K562 (cell line): ENCODE measurements around the gene SAMD4A.
A peak's percentile ranks its signal among the peaks of the same experiment; 100 is the strongest.

Source experiments
- ATF1 ChIP-seq, 2 experiments: fragments of 450-650 bp in 1 of 2; IDR thresholded peaks; 2 replicates each; pipeline ENCODE4 v1.6.1; 2016; ENCODE audit warnings: missing compliant biosample characterization in 1 of 2, missing genetic modification characterization in 1 of 2
- FOXK2 ChIP-seq, 2 experiments: fragments of 450-650 bp; IDR thresholded peaks in 1 of 2; conservative IDR thresholded peaks in 1 of 2; 2 replicates each; pipeline ENCODE4 v1.6.1; 2016; ENCODE audit warnings: low read depth in 2 of 2, mild to moderate bottlenecking in 1 of 2
- NBN ChIP-seq: fragments of 450-650 bp; IDR thresholded peaks from 2 replicates; pipeline ENCODE4 v1.6.1; 2016; ENCODE audit warnings: low read depth, mild to moderate bottlenecking
- POLR2A ChIP-seq: fragments of 450-650 bp; conservative IDR thresholded peaks from 2 replicates; pipeline ENCODE4 v1.6.1; 2016
- POLR2AphosphoS5 ChIP-seq: IDR thresholded peaks from 2 replicates; pipeline ENCODE4 v1.6.1; 2011; ENCODE audit warnings: mild to moderate bottlenecking, low read depth, low read length, moderate library complexity; ENCODE audit not compliant: control insufficient read depth, insufficient read depth
- SIN3B ChIP-seq: fragments of 450-650 bp; IDR thresholded peaks from 2 replicates; pipeline ENCODE4 v1.6.1; 2017; ENCODE audit warnings: low read depth, mild to moderate bottlenecking, moderate library complexity
- SMARCB1 ChIP-seq: IDR thresholded peaks from 2 replicates; pipeline ENCODE4 v1.6.1; 2011; ENCODE audit warnings: improper control_type of control experiment, low read depth; ENCODE audit not compliant: insufficient read length
- ZNF263 ChIP-seq: sonication (generic); formaldehyde crosslinking; IDR thresholded peaks from 2 replicates; pipeline ENCODE4 v1.8.0; 2022; ENCODE audit warnings: mild to moderate bottlenecking, missing genetic modification reagents, borderline replicate concordance
- TF ChIP-seq, protein P1 (sequence below), 3 experiments: IDR thresholded peaks in 2 of 3; conservative IDR thresholded peaks in 1 of 3; 2 replicates each; pipeline ENCODE4 v1.5.1; 2011 to 2012; ENCODE audit warnings: low read length in 3 of 3, mild to moderate bottlenecking in 3 of 3, control low read depth in 2 of 3, improper control_type of control experiment in 1 of 3, inconsistent platforms in 1 of 3, low read depth in 1 of 3, mixed read lengths in 1 of 3, moderate library complexity in 1 of 3; ENCODE audit not compliant: insufficient read depth in 2 of 3
- TF ChIP-seq, protein P2 (sequence below): fragments of 250-450 bp; sonication (Bioruptor Pico); IDR thresholded peaks from 2 replicates; pipeline ENCODE4 v1.5.0; 2021; ENCODE audit warnings: mild to moderate bottlenecking, borderline replicate concordance

DNA sequence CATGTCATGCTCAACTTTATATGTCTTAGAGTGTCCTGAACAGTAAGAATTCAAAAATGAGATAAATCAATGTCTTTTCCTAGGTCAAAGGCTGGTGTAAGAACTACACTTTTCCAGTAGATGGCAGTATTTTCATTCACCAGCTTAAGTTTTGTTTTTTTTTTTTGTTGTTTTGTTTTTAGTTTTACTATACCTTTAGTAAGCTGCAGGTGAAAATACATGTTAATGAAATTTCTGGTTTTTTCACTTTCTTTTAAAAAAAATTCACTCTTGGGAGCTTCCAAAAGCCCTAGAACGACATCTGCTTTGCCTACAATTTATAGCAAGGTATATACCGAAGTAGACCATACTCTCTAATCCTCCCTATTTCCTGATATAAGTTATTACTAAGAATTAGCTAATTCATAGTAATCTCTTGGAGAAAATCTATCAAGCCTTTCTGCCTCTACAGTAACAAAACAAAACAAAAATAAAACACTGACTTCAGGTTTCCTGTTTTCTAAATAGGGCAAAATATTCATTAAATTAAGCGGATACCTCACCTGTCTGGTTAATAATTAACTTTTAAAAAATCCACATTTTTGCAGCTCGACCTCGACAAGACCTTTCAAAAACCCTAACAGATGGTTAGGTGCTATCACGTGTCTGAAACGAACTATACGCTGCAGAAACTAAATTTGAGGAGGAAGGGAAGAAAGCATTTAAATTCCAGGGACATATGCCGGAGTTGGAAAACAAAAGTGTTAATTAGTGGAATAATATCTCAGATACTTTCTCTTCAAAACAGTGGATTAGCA, 2.7 kb upstream of the SAMD4A start:
- TF ChIP-seq, protein P1, sequence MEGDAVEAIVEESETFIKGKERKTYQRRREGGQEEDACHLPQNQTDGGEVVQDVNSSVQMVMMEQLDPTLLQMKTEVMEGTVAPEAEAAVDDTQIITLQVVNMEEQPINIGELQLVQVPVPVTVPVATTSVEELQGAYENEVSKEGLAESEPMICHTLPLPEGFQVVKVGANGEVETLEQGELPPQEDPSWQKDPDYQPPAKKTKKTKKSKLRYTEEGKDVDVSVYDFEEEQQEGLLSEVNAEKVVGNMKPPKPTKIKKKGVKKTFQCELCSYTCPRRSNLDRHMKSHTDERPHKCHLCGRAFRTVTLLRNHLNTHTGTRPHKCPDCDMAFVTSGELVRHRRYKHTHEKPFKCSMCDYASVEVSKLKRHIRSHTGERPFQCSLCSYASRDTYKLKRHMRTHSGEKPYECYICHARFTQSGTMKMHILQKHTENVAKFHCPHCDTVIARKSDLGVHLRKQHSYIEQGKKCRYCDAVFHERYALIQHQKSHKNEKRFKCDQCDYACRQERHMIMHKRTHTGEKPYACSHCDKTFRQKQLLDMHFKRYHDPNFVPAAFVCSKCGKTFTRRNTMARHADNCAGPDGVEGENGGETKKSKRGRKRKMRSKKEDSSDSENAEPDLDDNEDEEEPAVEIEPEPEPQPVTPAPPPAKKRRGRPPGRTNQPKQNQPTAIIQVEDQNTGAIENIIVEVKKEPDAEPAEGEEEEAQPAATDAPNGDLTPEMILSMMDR (IDR thresholded peaks at IDR 0.05 in 2 of 3, conservative IDR thresholded peaks at IDR 0.05 in 1 of 3; ENCODE audit: insufficient read depth in 2 of 3, low read depth in 1 of 3, low read length in 3 of 3) = peak; percentile 40 to 77 (median 52); a peak in 5 of 6 replicates
- no peak for TF ChIP-seq ZNF263 (CRISPR knock-in tag)
- TF ChIP-seq, protein P2, sequence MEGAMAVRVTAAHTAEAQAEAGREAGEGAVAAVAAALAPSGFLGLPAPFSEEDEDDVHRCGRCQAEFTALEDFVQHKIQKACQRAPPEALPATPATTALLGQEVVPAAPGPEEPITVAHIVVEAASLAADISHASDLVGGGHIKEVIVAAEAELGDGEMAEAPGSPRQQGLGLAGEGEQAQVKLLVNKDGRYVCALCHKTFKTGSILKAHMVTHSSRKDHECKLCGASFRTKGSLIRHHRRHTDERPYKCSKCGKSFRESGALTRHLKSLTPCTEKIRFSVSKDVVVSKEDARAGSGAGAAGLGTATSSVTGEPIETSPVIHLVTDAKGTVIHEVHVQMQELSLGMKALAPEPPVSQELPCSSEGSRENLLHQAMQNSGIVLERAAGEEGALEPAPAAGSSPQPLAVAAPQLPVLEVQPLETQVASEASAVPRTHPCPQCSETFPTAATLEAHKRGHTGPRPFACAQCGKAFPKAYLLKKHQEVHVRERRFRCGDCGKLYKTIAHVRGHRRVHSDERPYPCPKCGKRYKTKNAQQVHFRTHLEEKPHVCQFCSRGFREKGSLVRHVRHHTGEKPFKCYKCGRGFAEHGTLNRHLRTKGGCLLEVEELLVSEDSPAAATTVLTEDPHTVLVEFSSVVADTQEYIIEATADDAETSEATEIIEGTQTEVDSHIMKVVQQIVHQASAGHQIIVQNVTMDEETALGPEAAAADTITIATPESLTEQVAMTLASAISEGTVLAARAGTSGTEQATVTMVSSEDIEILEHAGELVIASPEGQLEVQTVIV (CRISPR knock-in tag) = no peak
- TF ChIP-seq NBN = no peak
- no peak for TF ChIP-seq SMARCB1
- TF ChIP-seq POLR2A = no peak
- TF ChIP-seq SIN3B = no peak
- no peak for TF ChIP-seq POLR2AphosphoS5
- TF ChIP-seq FOXK2 (conservative IDR thresholded peaks at IDR 0.05 in 1 of 2, IDR thresholded peaks at IDR 0.05 in 1 of 2; ENCODE audit: low read depth in 2 of 2) = no peak
- TF ChIP-seq ATF1 (CRISPR knock-in tag; IDR thresholded peaks at IDR 0.05) = no peak
- TF ChIP-seq ATF1 (tag; IDR thresholded peaks at IDR 0.05) = no peak
